Bronchial epithelial cell (primary cell): ENCODE results near the gene IFTAP. TPM values are rescaled to one million over a fixed set of nuclear protein-coding genes. Genes with fewer than 3 reads are reported as not detected.

Experiments
- DNase-seq: peaks from one replicate; pipeline ENCODE4 v3.0.0-alpha.2; 2010; ENCODE audit warnings: low read depth
- FAIRE-seq: peaks from 2 replicates; lab custom pipeline; 2011; peaks lifted over from hg19 to GRCh38; lab: Jason Lieb, UNC
- H3K27me3 ChIP-seq: 2 replicates; pipeline ENCODE4 v1.5.1; 2011; ENCODE audit warnings: low read length; ENCODE audit not compliant: control insufficient read depth, insufficient read depth
- H3K36me3 ChIP-seq: 2 replicates; pipeline ENCODE4 v1.5.1; 2011; ENCODE audit warnings: low read length; ENCODE audit not compliant: control insufficient read depth, insufficient read depth
- H3K4me3 ChIP-seq: 2 replicates; pipeline ENCODE4 v1.5.1; 2011; ENCODE audit warnings: mild to moderate bottlenecking, low read depth, low read length, control low read depth
- CTCF ChIP-seq: IDR thresholded peaks from 2 replicates; pipeline ENCODE4 v1.5.1; 2011; ENCODE audit warnings: mild to moderate bottlenecking, moderate library complexity, low read length, control low read depth, inconsistent platforms; ENCODE audit not compliant: insufficient read depth, severe bottlenecking
- total RNA-seq: library from RNA; depleted of rRNA; stranded (reverse); fragments of >200 nt; gene quantifications from 2 replicates; pipeline ENCODE4 v1.2.1, GENCODE V29; 2014

Gene IFTAP
- total RNA-seq, 1 donor from 2014 or later: 16.1 TPM

GRCh38 chr11:36574486-36574885, 19.8 kb upstream of the IFTAP start:
- no peak for TF ChIP-seq CTCF
- Histone ChIP-seq H3K36me3 (no peaks in the 10 kb centered on the region), H3K4me3 (no peak overlapping the region), H3K27me3 (no peaks in the 10 kb centered on the region)
- no peak for FAIRE-seq
- no peak for DNase-seq

DNA sequence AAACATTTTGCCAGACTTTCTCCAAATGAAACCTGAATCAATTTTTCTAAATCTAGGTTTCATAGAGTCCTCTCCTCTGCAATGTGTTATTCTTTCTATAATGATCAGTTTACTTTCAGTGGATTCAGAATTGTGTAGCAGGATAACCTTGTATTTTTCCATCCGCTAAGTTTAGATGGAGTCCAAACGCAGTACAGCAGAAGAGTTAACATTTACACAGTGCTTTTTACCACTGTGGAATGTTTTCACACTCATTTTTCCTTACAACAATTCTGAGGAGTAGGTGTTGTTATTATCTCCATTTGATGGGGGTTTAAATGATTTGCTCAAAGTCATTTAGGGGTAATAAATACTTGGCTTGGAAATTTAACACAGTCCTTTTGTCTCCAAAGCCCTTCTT, 16.9 kb upstream of the IFTAP start:
- no peaks in the 10 kb centered on the region for H3K36me3 ChIP-seq
- DNase-seq (no peak), FAIRE-seq (no peak)
- no peaks in the 10 kb centered on the region for H3K27me3 ChIP-seq
- no peak overlapping the region for H3K4me3 ChIP-seq
- TF ChIP-seq CTCF: no peak

DNA sequence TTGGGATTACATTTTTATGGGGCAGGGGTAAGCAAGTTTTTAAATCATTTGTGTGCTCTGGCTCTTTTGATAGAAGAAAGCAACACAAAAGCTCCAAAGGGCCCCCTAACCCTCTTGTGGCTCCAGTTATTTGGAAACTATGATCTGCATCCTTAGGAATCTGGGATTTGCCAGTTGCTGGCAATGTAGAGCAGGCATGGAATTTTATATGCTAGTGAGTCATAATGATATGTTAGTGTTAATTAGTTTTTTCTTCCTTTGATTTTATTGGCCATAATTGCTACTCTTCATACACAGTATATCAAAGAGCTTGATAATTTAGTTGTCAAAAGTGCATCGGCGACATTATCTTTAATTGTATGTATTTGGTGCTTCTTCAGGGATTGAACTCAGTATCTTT, 16.4 kb upstream of the IFTAP start:
- Histone ChIP-seq H3K36me3 (no peaks in the 10 kb centered on the region), H3K4me3 (no peak overlapping the region), H3K27me3 (no peaks in the 10 kb centered on the region)
- DNase-seq (peak; percentile 40), FAIRE-seq (no peak)
- no peak for TF ChIP-seq CTCF

- H3K36me3 ChIP-seq: no peaks in the 10 kb centered on the region
- no peak overlapping the region for H3K4me3 ChIP-seq
- no peaks in the 10 kb centered on the region for H3K27me3 ChIP-seq
- FAIRE-seq (no peak), DNase-seq (no peak)
- no peak for TF ChIP-seq CTCF
These were observed 15.8 kb upstream of the IFTAP start for GRCh38 chr11:36578458-36578857.

GRCh38 chr11:36581536-36581935, 12.8 kb upstream of the IFTAP start:
- Histone ChIP-seq H3K36me3 (no peaks in the 10 kb centered on the region), H3K4me3 (no peak overlapping the region), H3K27me3 (no peaks in the 10 kb centered on the region)
- TF ChIP-seq CTCF: no peak
- no peak for DNase-seq
- no peak for FAIRE-seq

DNA sequence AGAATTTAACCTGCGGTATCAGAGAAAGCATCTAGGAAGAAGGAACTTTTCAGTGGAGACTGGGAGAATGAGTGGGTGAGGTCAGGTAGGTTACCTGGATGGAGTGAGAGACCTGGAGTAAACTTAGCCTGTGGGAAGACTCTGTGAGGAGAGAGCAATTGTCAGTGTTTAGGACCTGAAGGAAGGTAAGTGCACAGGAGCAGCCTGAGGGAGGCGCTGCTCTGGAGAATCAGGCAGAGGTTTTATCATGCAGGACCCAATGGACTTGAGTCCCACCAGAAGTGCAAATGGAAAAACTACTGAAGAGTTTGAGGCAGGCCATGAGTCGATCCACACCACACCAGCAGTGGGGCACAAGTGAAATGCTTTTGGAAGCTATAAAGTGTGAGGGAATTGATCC, 10.6 kb upstream of the IFTAP start:
- H3K27me3 ChIP-seq: no peaks in the 10 kb centered on the region
- no peak for FAIRE-seq
- DNase-seq: no peak
- TF ChIP-seq CTCF: no peak
- H3K4me3 ChIP-seq: no peak overlapping the region
- no peaks in the 10 kb centered on the region for H3K36me3 ChIP-seq
